Measurements from ENCODE around the gene FBXL19. TPM values are rescaled to one million over a fixed set of nuclear protein-coding genes. Genes with fewer than 3 reads are reported as not detected.

The FBXL19 gene
- total and polyA plus RNA-seq, 9 of the 15 experiments (the other 6 are each of a cell fraction or from before 2014, with no cell fraction given): 0.13 to 48.0 (median 13.5) TPM; not detected in 1

DNA sequence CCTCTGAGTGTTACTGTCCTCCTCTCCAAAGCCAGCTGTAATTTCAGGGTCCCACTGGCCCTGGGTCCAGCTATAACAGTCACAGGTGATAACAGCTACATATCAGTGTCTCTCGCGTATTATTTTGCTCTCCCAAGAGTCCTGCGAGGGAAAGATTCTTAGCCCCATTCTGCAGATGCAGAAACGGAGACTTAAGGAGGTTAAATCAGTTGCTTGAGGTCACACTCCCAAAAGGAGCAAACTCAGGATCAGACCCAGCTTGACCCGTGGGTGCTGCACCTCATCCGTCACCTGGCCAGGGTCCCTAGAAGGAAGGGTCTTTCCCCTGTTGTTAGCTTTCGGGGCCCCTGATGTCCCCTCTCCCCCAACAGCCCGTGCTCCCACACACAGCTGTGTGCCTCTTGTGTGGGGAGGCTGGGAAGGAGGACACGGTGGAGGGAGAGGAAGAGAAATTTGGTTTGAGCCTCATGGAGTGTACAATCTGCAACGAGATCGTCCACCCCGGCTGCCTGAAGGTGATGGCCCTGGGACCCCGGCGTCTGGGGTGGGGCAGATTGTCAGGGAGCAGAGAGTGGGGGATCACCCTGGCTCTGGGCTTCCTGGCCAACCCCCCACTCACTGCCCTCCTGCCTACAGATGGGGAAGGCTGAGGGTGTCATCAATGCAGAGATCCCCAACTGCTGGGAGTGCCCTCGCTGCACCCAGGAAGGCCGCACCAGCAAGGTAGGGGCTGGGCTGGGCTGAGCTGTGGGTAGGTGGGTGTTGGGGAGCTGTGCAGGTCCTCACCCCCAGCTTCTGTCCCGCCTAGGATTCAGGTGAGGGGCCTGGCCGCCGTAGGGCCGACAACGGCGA is 3.8 kb downstream of the FBXL19 start:
- Histone ChIP-seq H3K27me3 (ENCODE audit: control insufficient read depth in 2 of 2, insufficient read depth in 2 of 2, low read length in 2 of 2) (no peaks in the 10 kb centered on the region; a peak in 1 of 5 replicates), H3K9me1 (ENCODE audit: control insufficient read depth, insufficient read depth, low read length) (peaks cover 3% of the 10 kb centered on the region), H3K4me2 (ENCODE audit: insufficient read depth, low read length) (no peak overlapping the region), H2AFZ (ENCODE audit: low read depth, low read length) (no peak overlapping the region), H3K79me2 (ENCODE audit: control insufficient read depth, insufficient read depth, low read length) (peaks cover 13% of the 10 kb centered on the region), H3K9me3 (replicated peaks; ENCODE audit: control insufficient read depth, insufficient read depth, low read depth, low read length) (no peaks in the 10 kb centered on the region), H3K4me3 (no peak overlapping the region), H3K9ac (ENCODE audit: insufficient read depth in 1 of 2, low read depth in 2 of 2, low read length in 2 of 2) (peak overlapping the region in 1 of 2 experiments; percentile 54; a peak in 2 of 4 replicates), H3K4me1 (replicated peaks in 1 of 2; ENCODE audit: control insufficient read depth in 2 of 2, insufficient read depth in 2 of 2, low read length in 2 of 2) (peaks cover 0 to 49% of the 10 kb centered on the region in 2 experiments; a peak in 3 of 5 replicates), H3K27ac (ENCODE audit: extremely low read depth, low read depth, low read length) (peak overlapping the region; percentile 16; the same call in 2 of the 3 replicates), H4K20me1 (replicated peaks; ENCODE audit: control insufficient read depth, insufficient read depth, low read length) (peaks cover 3% of the 10 kb centered on the region; the same call in 1 of the 2 replicates), H3K36me3 (ENCODE audit: control insufficient read depth, insufficient read depth, low read length) (peaks cover 56% of the 10 kb centered on the region; the same call in 2 of the 3 replicates)
- TF ChIP-seq ESRRA (IDR thresholded peaks at IDR 0.05; ENCODE audit: borderline replicate concordance, low read depth): peak; percentile 69
- no peak for TF ChIP-seq MTA2 (IDR thresholded peaks at IDR 0.05; ENCODE audit: low read depth)
- no peak for TF ChIP-seq RFX5 (IDR thresholded peaks at IDR 0.05; ENCODE audit: low read depth, low read length)
- no peak for TF ChIP-seq RBM34 (IDR thresholded peaks at IDR 0.05; ENCODE audit: borderline replicate concordance, insufficient read depth, low read length)
- no peak for TF ChIP-seq SMARCC2 (IDR thresholded peaks at IDR 0.05; ENCODE audit: low read depth)
- no peak for TF ChIP-seq STAT5B (CRISPR knock-in tag; IDR thresholded peaks at IDR 0.05)
- TF ChIP-seq, protein P1, sequence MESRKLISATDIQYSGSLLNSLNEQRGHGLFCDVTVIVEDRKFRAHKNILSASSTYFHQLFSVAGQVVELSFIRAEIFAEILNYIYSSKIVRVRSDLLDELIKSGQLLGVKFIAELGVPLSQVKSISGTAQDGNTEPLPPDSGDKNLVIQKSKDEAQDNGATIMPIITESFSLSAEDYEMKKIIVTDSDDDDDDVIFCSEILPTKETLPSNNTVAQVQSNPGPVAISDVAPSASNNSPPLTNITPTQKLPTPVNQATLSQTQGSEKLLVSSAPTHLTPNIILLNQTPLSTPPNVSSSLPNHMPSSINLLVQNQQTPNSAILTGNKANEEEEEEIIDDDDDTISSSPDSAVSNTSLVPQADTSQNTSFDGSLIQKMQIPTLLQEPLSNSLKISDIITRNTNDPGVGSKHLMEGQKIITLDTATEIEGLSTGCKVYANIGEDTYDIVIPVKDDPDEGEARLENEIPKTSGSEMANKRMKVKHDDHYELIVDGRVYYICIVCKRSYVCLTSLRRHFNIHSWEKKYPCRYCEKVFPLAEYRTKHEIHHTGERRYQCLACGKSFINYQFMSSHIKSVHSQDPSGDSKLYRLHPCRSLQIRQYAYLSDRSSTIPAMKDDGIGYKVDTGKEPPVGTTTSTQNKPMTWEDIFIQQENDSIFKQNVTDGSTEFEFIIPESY (CRISPR knock-in tag; IDR thresholded peaks at IDR 0.05): peak; percentile 82; the same call in 1 of the 2 replicates
- TF ChIP-seq HMG20B (CRISPR knock-in tag; IDR thresholded peaks at IDR 0.05): no peak
- no peak for TF ChIP-seq KLF16 (IDR thresholded peaks at IDR 0.05)
- no peak for TF ChIP-seq POU5F1 (IDR thresholded peaks at IDR 0.05; ENCODE audit: borderline replicate concordance, low read depth, low read length, partially characterized antibody)
- no peak for FAIRE-seq
- BruUV-seq (replicated peaks): no TSS peak
- in situ Hi-C loops (cut with MboI) (no loop called here), intact Hi-C loops (cut with micrococcal nuclease) (no loop called here)
- CTCF ChIA-PET (ENCODE audit: low intra/inter-chr PET ratio): no interaction called here
- ATAC-seq: no peak
- DNase-seq (ENCODE audit: extremely low read depth in 1 of 4, low spot score in 3 of 4): no peak
- 76% methylated on average over 14 of the region's 22 CpGs for WGBS (ENCODE audit: insufficient coverage, low coverage, missing lambda C conversion rate)
- POLR2A ChIA-PET: interaction anchor here (0.6 to 1.3 kb wide), 6 partner anchors 8 to 253 kb away, joined by 3 to 4 read pairs (median 3); partner anchors contain the start of gene FUS

All from K562 (cell line).